ENCODE results near the gene HELLS. TPM values are rescaled to one million over a fixed set of nuclear protein-coding genes. Genes with fewer than 3 reads are reported as not detected.
A peak's percentile ranks its signal among the peaks of the same experiment; 100 is the strongest.

The HELLS gene
- total and polyA plus RNA-seq, 10 of the 15 experiments (the other 5 are each of a cell fraction or from before 2014, with no cell fraction given), result 33.9 to 159 (median 123) TPM

DNA sequence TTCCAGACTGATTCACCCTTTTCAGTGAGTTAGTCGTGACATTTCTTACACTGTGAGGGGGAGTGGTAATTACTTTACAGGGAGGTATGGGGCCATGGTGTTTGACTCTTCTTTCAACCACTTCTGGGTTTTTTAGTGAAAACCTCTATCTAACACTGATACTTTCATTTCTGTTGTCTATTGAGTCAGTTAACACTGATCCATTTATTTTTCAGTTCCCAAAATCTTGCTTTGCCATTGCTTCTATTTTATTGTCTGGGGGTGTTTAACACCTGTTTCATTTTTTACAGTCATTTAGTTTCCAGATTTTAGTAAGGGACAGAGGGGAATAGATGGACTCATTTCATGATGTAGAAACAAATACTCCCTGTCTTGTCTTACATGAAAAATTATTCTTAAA lies 61.5 kb downstream of the HELLS start (continued):
- TF ChIP-seq, protein P1, sequence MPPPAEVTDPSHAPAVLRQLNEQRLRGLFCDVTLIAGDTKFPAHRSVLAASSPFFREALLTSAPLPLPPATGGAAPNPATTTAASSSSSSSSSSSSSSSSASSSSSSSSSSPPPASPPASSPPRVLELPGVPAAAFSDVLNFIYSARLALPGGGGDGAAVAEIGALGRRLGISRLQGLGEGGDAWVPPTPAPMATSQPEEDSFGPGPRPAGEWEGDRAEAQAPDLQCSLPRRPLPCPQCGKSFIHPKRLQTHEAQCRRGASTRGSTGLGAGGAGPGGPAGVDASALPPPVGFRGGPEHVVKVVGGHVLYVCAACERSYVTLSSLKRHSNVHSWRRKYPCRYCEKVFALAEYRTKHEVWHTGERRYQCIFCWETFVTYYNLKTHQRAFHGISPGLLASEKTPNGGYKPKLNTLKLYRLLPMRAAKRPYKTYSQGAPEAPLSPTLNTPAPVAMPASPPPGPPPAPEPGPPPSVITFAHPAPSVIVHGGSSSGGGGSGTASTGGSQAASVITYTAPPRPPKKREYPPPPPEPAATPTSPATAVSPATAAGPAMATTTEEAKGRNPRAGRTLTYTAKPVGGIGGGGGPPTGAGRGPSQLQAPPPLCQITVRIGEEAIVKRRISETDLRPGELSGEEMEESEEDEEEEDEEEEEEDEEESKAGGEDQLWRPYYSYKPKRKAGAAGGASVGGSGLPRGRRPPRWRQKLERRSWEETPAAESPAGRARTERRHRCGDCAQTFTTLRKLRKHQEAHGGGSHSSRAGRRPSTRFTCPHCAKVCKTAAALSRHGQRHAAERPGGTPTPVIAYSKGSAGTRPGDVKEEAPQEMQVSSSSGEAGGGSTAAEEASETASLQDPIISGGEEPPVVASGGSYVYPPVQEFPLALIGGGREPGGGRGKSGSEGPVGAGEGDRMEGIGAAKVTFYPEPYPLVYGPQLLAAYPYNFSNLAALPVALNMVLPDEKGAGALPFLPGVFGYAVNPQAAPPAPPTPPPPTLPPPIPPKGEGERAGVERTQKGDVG (CRISPR knock-in tag; IDR thresholded peaks at IDR 0.05), result no peak
- no peak for TF ChIP-seq SMC3 (IDR thresholded peaks at IDR 0.05; ENCODE audit: borderline replicate concordance, low read length)
- no peak for TF ChIP-seq MYC (IDR thresholded peaks at IDR 0.05; ENCODE audit: insufficient read depth, insufficient read length, insufficient replicate concordance, low read length, severe bottlenecking)
- TF ChIP-seq ZNF274 (IDR thresholded peaks at IDR 0.05; ENCODE audit: insufficient read depth, insufficient read length), result no peak
- TF ChIP-seq BHLHE40 (IDR thresholded peaks at IDR 0.05; ENCODE audit: borderline replicate concordance in 1 of 2, low read depth in 2 of 2, low read length in 1 of 2), result peak in 1 of 2 experiments; percentile 26; a peak in 1 of 4 replicates
- no peak for TF ChIP-seq FOXK2 (IDR thresholded peaks at IDR 0.05)
- no peak for TF ChIP-seq FOS (IDR thresholded peaks at IDR 0.05; ENCODE audit: borderline replicate concordance, extremely low read depth, insufficient read length)
- TF ChIP-seq, protein P2, sequence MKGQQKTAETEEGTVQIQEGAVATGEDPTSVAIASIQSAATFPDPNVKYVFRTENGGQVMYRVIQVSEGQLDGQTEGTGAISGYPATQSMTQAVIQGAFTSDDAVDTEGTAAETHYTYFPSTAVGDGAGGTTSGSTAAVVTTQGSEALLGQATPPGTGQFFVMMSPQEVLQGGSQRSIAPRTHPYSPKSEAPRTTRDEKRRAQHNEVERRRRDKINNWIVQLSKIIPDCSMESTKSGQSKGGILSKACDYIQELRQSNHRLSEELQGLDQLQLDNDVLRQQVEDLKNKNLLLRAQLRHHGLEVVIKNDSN (IDR thresholded peaks at IDR 0.05; ENCODE audit: borderline replicate concordance, extremely low read length, insufficient read depth, low read depth, low read length), result no peak
- 0 out of 2 replicates have a peak, but pooled peaks have one; percentile 25 for TF ChIP-seq EED (IDR thresholded peaks at IDR 0.05; ENCODE audit: low read depth)
- TF ChIP-seq ATF7 (IDR thresholded peaks at IDR 0.05; ENCODE audit: low read depth), result peak; percentile 65
- TF ChIP-seq SMARCA5 (IDR thresholded peaks at IDR 0.05), result no peak
- TF ChIP-seq, protein P3, sequence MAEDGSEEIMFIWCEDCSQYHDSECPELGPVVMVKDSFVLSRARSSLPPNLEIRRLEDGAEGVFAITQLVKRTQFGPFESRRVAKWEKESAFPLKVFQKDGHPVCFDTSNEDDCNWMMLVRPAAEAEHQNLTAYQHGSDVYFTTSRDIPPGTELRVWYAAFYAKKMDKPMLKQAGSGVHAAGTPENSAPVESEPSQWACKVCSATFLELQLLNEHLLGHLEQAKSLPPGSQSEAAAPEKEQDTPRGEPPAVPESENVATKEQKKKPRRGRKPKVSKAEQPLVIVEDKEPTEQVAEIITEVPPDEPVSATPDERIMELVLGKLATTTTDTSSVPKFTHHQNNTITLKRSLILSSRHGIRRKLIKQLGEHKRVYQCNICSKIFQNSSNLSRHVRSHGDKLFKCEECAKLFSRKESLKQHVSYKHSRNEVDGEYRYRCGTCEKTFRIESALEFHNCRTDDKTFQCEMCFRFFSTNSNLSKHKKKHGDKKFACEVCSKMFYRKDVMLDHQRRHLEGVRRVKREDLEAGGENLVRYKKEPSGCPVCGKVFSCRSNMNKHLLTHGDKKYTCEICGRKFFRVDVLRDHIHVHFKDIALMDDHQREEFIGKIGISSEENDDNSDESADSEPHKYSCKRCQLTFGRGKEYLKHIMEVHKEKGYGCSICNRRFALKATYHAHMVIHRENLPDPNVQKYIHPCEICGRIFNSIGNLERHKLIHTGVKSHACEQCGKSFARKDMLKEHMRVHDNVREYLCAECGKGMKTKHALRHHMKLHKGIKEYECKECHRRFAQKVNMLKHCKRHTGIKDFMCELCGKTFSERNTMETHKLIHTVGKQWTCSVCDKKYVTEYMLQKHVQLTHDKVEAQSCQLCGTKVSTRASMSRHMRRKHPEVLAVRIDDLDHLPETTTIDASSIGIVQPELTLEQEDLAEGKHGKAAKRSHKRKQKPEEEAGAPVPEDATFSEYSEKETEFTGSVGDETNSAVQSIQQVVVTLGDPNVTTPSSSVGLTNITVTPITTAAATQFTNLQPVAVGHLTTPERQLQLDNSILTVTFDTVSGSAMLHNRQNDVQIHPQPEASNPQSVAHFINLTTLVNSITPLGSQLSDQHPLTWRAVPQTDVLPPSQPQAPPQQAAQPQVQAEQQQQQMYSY (CRISPR knock-in tag; IDR thresholded peaks at IDR 0.05), result no peak
- peak; percentile 63 to 75; a peak in 3 of 4 replicates for TF ChIP-seq EP300 (IDR thresholded peaks at IDR 0.05; ENCODE audit: borderline replicate concordance in 1 of 2, control insufficient read depth in 1 of 2, low read depth in 2 of 2, low read length in 2 of 2)
- TF ChIP-seq ZNF24 (IDR thresholded peaks at IDR 0.05), result peak; percentile 53; the same call in 1 of the 2 replicates
- no peak for TF ChIP-seq NRF1 (conservative IDR thresholded peaks at IDR 0.05; ENCODE audit: low read depth, low read length)
- peak; percentile 74; the same call in 1 of the 2 replicates for TF ChIP-seq BMI1 (IDR thresholded peaks at IDR 0.05; ENCODE audit: borderline replicate concordance)
- no peak for TF ChIP-seq EZH2 (IDR thresholded peaks at IDR 0.05; ENCODE audit: borderline replicate concordance, control insufficient read depth, low read depth, low read length)
- TF ChIP-seq TARDBP (IDR thresholded peaks at IDR 0.05; ENCODE audit: borderline replicate concordance), result no peak
- TF ChIP-seq CREM (IDR thresholded peaks at IDR 0.05; ENCODE audit: low read depth), result peak; percentile 67
- TF ChIP-seq MAX (IDR thresholded peaks at IDR 0.05; ENCODE audit: low read depth, low read length), result no peak
- no peak for TF ChIP-seq POLR2A (IDR thresholded peaks at IDR 0.05; ENCODE audit: low read depth, low read length)
- TF ChIP-seq IKZF2 (IDR thresholded peaks at IDR 0.05), result peak; percentile 88 to 93

Data from GM12878 (cell line).